ENCODE results near the gene CENPP. TPM values are rescaled to one million over a fixed set of nuclear protein-coding genes. Genes with fewer than 3 reads are reported as not detected.

CENPP gene
- total RNA-seq, 4 donors from 2014 or later = 14.1 to 39.5 (median 19.2) TPM

GRCh38 chr9:92509050-92509449, 183.3 kb downstream of the CENPP start:
- Histone ChIP-seq H3K4me1 (peaks cover 54% of the 10 kb centered on the region), H3K36me3 (no peaks in the 10 kb centered on the region), H3K9me3 (no peaks in the 10 kb centered on the region), H3K4me3 (no peak overlapping the region), H3K27ac (no peak overlapping the region), H3K27me3 (no peaks in the 10 kb centered on the region)
- TF ChIP-seq POLR2A (IDR thresholded peaks at IDR 0.05) (no peak), EP300 (IDR thresholded peaks at IDR 0.05) (no peak), POLR2AphosphoS5 (IDR thresholded peaks at IDR 0.05) (no peak), CTCF (IDR thresholded peaks at IDR 0.05) (no peak)
- 88% methylated on average over 5 of the region's 5 CpGs for WGBS
- DNase-seq (ENCODE audit: low spot score in 2 of 2) = no peak

GRCh38 chr9:92510747-92511146, 185.0 kb downstream of the CENPP start:
- H3K27ac ChIP-seq = no peak overlapping the region
- H3K27me3 ChIP-seq = no peaks in the 10 kb centered on the region
- TF ChIP-seq POLR2AphosphoS5 (IDR thresholded peaks at IDR 0.05) (no peak), POLR2A (IDR thresholded peaks at IDR 0.05) (no peak), EP300 (IDR thresholded peaks at IDR 0.05) (no peak), CTCF (IDR thresholded peaks at IDR 0.05) (no peak)
- no peaks in the 10 kb centered on the region for H3K9me3 ChIP-seq
- DNase-seq (ENCODE audit: low spot score in 2 of 2) = no peak
- H3K36me3 ChIP-seq = no peaks in the 10 kb centered on the region
- peaks cover 37% of the 10 kb centered on the region for H3K4me1 ChIP-seq
- no peak overlapping the region for H3K4me3 ChIP-seq

- H3K27ac ChIP-seq = no peak overlapping the region
- 91% methylated on average over 3 of the region's 3 CpGs for WGBS
- H3K27me3 ChIP-seq = no peaks in the 10 kb centered on the region
These were observed 186.9 kb downstream of the CENPP start for GRCh38 chr9:92512622-92513021.

GRCh38 chr9:92513349-92513748, 187.6 kb downstream of the CENPP start:
- H3K9me3 ChIP-seq = no peaks in the 10 kb centered on the region
- no peak overlapping the region for H3K27ac ChIP-seq
- WGBS = 77% methylated on average over 3 of the region's 3 CpGs
- H3K4me1 ChIP-seq = peaks cover 11% of the 10 kb centered on the region
- no peak overlapping the region for H3K4me3 ChIP-seq
- no peaks in the 10 kb centered on the region for H3K27me3 ChIP-seq
- DNase-seq (ENCODE audit: low spot score in 2 of 2) = no peak
- H3K36me3 ChIP-seq = peaks cover 4% of the 10 kb centered on the region
- TF ChIP-seq POLR2A (IDR thresholded peaks at IDR 0.05) = no peak
- TF ChIP-seq CTCF (IDR thresholded peaks at IDR 0.05) = no peak

More at GRCh38 chr9:92512622-92513021, 186.9 kb downstream of the CENPP start:
- Histone ChIP-seq H3K9me3 (no peaks in the 10 kb centered on the region), H3K36me3 (peaks cover 4% of the 10 kb centered on the region), H3K4me3 (no peak overlapping the region), H3K4me1 (peaks cover 18% of the 10 kb centered on the region)
- no peak for DNase-seq (ENCODE audit: low spot score in 2 of 2)
- TF ChIP-seq POLR2AphosphoS5 (IDR thresholded peaks at IDR 0.05) (no peak), POLR2A (IDR thresholded peaks at IDR 0.05) (no peak), CTCF (IDR thresholded peaks at IDR 0.05) (no peak), EP300 (IDR thresholded peaks at IDR 0.05) (no peak)

- Histone ChIP-seq H3K27ac (no peak overlapping the region), H3K4me1 (peaks cover 11% of the 10 kb centered on the region), H3K36me3 (peaks cover 4% of the 10 kb centered on the region), H3K4me3 (no peak overlapping the region), H3K27me3 (no peaks in the 10 kb centered on the region), H3K9me3 (no peaks in the 10 kb centered on the region)
- WGBS = 95% methylated on average over 10 of the region's 10 CpGs
- DNase-seq (ENCODE audit: low spot score in 2 of 2) = no peak
- TF ChIP-seq POLR2AphosphoS5 (IDR thresholded peaks at IDR 0.05) = no peak
- no peak for TF ChIP-seq POLR2A (IDR thresholded peaks at IDR 0.05)
- no peak for TF ChIP-seq CTCF (IDR thresholded peaks at IDR 0.05)
- no peak for TF ChIP-seq EP300 (IDR thresholded peaks at IDR 0.05)
These were observed 188.9 kb downstream of the CENPP start for GRCh38 chr9:92514635-92515034.

Data from suprapubic skin (tissue), 4 donors.